Loucy (cell line): Measurements from ENCODE around the gene TRIML2.

Experiments
- H2AFZ ChIP-seq: fragments of 200-600 bp; sonication (generic); 2 replicates; pipeline ENCODE4 v1.6.0; 2016; ENCODE audit warnings: antibody characterized with exemption, mild to moderate bottlenecking, low read length, moderate library complexity
- H3F3A ChIP-seq: fragments of 200-600 bp; 2 replicates; pipeline ENCODE4 v1.6.0; 2016; ENCODE audit warnings: antibody characterized with exemption, low read depth, mild to moderate bottlenecking
- H3K27me3 ChIP-seq: fragments of 200-600 bp; sonication (generic); 2 replicates; pipeline ENCODE4 v1.6.1; 2014; ENCODE audit warnings: low read length, mild to moderate bottlenecking; ENCODE audit not compliant: insufficient read depth, poor library complexity, severe bottlenecking
- H3K36me3 ChIP-seq: fragments of 200-600 bp; sonication (generic); 2 replicates; pipeline ENCODE4 v1.6.1; 2016; ENCODE audit warnings: low read length; ENCODE audit not compliant: insufficient read depth
- H3K4me1 ChIP-seq: fragments of 200-600 bp; sonication (generic); 2 replicates; pipeline ENCODE4 v1.5.1; 2014; ENCODE audit warnings: low read length, mild to moderate bottlenecking; ENCODE audit not compliant: insufficient read depth, poor library complexity, severe bottlenecking
- H3K4me2 ChIP-seq: fragments of 200-600 bp; sonication (generic); 2 replicates; pipeline ENCODE4 v1.6.0; 2014; ENCODE audit warnings: antibody characterized with exemption, low read length, low read depth, mild to moderate bottlenecking; ENCODE audit not compliant: poor library complexity, severe bottlenecking
- H3K4me3 ChIP-seq: fragments of 200-600 bp; sonication (generic); 2 replicates; pipeline ENCODE4 v1.5.1; 2014; ENCODE audit warnings: low read length, mild to moderate bottlenecking, mixed read lengths; ENCODE audit not compliant: poor library complexity, severe bottlenecking
- H3K79me2 ChIP-seq: fragments of 200-600 bp; sonication (generic); 2 replicates; pipeline ENCODE4 v1.6.1; 2014; ENCODE audit warnings: low read length; ENCODE audit not compliant: insufficient read depth
- H3K9ac ChIP-seq: fragments of 200-600 bp; sonication (generic); 2 replicates; pipeline ENCODE4 v1.6.0; 2014; ENCODE audit warnings: mild to moderate bottlenecking, low read depth, low read length, moderate library complexity; ENCODE audit not compliant: poor library complexity, severe bottlenecking
- H3K9me2 ChIP-seq: fragments of 200-600 bp; sonication (generic); replicated peaks from 2 replicates; pipeline ENCODE4 v1.6.1; 2016; ENCODE audit warnings: low read depth, low read length, mixed read lengths
- H3K9me3 ChIP-seq: fragments of 200-600 bp; sonication (generic); 2 replicates; pipeline ENCODE4 v1.6.1; 2014; ENCODE audit warnings: mild to moderate bottlenecking, antibody characterized with exemption, low read length, low read depth; ENCODE audit not compliant: insufficient read depth
- H4K20me1 ChIP-seq: fragments of 200-600 bp; sonication (generic); 2 replicates; pipeline ENCODE4 v1.6.0; 2014; ENCODE audit warnings: antibody characterized with exemption, low read length, mild to moderate bottlenecking; ENCODE audit not compliant: insufficient read depth, poor library complexity, severe bottlenecking
- EZH2phosphoT487 ChIP-seq: fragments of 200-600 bp; IDR thresholded peaks from 2 replicates; pipeline ENCODE4 v1.6.1; 2018; ENCODE audit warnings: antibody characterized with exemption, mild to moderate bottlenecking, moderate library complexity, borderline replicate concordance
- TF ChIP-seq, protein P1 (sequence below): fragments of 200-600 bp; sonication (generic); conservative IDR thresholded peaks from 2 replicates; pipeline ENCODE4 v1.5.1; 2014; ENCODE audit warnings: mild to moderate bottlenecking, antibody characterized with exemption, low read length

The TRIML2 gene

DNA sequence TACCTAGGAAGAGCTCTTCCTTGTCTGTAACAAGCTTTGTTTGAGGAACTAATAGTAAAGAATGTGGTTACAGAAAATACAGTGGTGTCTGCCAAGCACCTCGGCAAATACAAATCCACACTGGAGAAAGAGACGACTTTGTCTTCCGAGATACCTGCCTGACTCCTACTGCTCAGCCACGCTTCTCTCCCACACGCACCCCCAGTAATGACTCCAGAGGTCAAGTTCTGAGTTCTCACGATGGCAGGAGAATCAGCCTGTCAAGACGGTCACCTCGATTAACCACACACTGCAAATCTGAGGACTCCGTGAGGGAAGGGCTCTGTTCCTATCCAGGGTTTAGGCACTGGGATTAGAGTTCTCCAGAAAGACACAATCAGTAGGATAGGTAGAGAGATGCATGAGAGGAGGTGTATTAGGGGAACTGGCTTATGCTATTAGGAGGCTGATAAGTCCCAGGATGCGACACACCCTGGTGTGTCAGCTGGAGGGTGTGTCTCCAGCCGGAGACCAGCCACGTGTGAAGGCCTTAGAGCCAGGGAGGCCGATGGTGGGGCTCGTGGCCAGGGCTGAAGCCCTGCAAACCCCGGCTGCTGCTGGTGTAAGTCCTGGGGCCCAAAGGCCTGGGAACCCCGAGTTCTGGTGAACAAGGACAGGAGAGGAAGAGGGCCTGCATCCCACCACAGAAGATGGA lies 8.4 kb upstream of the TRIML2 start:
- no peaks in the 10 kb centered on the region for H3F3A ChIP-seq
- H3K4me2 ChIP-seq, result no peak overlapping the region
- H3K79me2 ChIP-seq, result no peaks in the 10 kb centered on the region
- peaks cover 16% of the 10 kb centered on the region; the same call in 1 of the 2 replicates for H3K9me3 ChIP-seq
- no peaks in the 10 kb centered on the region for H3K36me3 ChIP-seq
- H3K9me2 ChIP-seq, result no peaks in the 10 kb centered on the region
- H3K4me3 ChIP-seq, result no peak overlapping the region
- no peak overlapping the region for H3K9ac ChIP-seq
- H3K4me1 ChIP-seq, result no peaks in the 10 kb centered on the region
- H2AFZ ChIP-seq, result no peak overlapping the region
- no peak for TF ChIP-seq EZH2phosphoT487
- TF ChIP-seq, protein P1, sequence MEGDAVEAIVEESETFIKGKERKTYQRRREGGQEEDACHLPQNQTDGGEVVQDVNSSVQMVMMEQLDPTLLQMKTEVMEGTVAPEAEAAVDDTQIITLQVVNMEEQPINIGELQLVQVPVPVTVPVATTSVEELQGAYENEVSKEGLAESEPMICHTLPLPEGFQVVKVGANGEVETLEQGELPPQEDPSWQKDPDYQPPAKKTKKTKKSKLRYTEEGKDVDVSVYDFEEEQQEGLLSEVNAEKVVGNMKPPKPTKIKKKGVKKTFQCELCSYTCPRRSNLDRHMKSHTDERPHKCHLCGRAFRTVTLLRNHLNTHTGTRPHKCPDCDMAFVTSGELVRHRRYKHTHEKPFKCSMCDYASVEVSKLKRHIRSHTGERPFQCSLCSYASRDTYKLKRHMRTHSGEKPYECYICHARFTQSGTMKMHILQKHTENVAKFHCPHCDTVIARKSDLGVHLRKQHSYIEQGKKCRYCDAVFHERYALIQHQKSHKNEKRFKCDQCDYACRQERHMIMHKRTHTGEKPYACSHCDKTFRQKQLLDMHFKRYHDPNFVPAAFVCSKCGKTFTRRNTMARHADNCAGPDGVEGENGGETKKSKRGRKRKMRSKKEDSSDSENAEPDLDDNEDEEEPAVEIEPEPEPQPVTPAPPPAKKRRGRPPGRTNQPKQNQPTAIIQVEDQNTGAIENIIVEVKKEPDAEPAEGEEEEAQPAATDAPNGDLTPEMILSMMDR, result no peak
- no peaks in the 10 kb centered on the region for H4K20me1 ChIP-seq
- H3K27me3 ChIP-seq, result no peaks in the 10 kb centered on the region

GRCh38 chr4:188113156-188113555 lies 3.8 kb upstream of the TRIML2 start:
- no peak overlapping the region for H3K9ac ChIP-seq
- TF ChIP-seq EZH2phosphoT487, result no peak
- TF ChIP-seq, protein P1, result no peak
- peaks cover 12% of the 10 kb centered on the region; the same call in 1 of the 2 replicates for H3K9me3 ChIP-seq
- H3K27me3 ChIP-seq, result no peaks in the 10 kb centered on the region
- no peaks in the 10 kb centered on the region for H4K20me1 ChIP-seq
- H3K79me2 ChIP-seq, result no peaks in the 10 kb centered on the region
- H3K4me3 ChIP-seq, result no peak overlapping the region
- H3K4me1 ChIP-seq, result no peaks in the 10 kb centered on the region
- no peak overlapping the region for H2AFZ ChIP-seq
- no peaks in the 10 kb centered on the region for H3F3A ChIP-seq
- H3K9me2 ChIP-seq, result no peaks in the 10 kb centered on the region
- H3K4me2 ChIP-seq, result no peak overlapping the region
- H3K36me3 ChIP-seq, result no peaks in the 10 kb centered on the region

GRCh38 chr4:188111955-188112354 lies 2.6 kb upstream of the TRIML2 start:
- Histone ChIP-seq H3K9me2 (no peaks in the 10 kb centered on the region), H3K4me1 (no peaks in the 10 kb centered on the region), H3K9me3 (peaks cover 9% of the 10 kb centered on the region; the same call in 1 of the 2 replicates), H4K20me1 (no peaks in the 10 kb centered on the region), H3F3A (no peaks in the 10 kb centered on the region), H3K27me3 (no peaks in the 10 kb centered on the region), H3K4me3 (no peak overlapping the region), H3K79me2 (no peaks in the 10 kb centered on the region), H2AFZ (no peak overlapping the region), H3K9ac (no peak overlapping the region), H3K36me3 (no peaks in the 10 kb centered on the region), H3K4me2 (no peak overlapping the region)
- TF ChIP-seq EZH2phosphoT487, result no peak
- TF ChIP-seq, protein P1, result no peak
